ENCODE data around the gene ALKBH4.
"Not testable (repeated sequence)": the region's sequence is repeated elsewhere in the genome, so short reads cannot be mapped to it uniquely, and the experiment has no call there.

ALKBH4 gene

DNA sequence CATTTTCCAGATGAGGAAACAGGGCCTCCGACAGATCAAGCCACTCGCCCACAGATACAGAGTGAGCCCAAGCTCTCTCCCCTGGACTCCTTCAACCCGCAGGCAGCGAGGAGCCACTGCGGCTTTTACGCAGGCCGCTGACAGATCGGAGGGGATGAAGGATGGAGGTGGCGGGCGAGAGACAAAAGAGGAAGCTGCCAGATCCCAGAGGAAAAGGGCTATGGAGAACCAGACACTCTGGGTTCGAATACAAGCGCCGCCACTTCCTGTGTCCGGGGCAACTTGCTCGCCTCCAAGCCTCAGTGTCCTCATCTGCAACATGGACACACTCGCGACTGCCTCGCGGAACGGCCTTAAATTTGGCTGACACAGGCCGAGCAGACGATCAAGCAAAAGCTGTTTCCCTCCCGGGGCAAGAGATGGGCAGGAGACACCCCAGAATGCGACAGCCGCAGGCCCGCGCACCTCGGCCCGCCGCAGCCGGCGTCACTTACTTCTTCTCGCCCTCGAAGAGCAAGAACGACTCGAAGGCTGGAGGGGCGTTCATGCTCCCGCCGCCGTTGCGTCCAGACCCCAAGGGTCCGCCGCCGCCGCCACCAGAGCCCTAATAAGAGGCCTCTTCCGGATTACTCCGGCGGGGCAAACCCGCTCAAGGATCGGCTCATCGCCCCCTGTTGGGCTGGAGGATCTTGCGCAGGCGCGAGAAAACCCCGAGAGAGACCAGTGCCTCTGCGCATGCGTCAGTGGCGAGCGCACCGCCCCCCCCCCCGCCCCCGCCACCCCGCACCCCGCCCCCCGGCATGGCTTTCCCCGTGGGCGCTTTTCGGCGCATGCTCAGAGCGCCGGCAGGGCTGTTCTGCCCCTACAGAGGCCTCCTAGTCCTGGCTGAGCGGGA is 13.9 kb upstream of the ALKBH4 start, which contains the start of gene POLR2J:
POLR2J (minus strand) TSS at position 609 of the 895 bp plus-strand sequence; CDS start at position 547, 62 bp downstream.
- DNase-seq (ENCODE audit: low read depth in 2 of 2), result peak; percentile 79 to 99

DNA sequence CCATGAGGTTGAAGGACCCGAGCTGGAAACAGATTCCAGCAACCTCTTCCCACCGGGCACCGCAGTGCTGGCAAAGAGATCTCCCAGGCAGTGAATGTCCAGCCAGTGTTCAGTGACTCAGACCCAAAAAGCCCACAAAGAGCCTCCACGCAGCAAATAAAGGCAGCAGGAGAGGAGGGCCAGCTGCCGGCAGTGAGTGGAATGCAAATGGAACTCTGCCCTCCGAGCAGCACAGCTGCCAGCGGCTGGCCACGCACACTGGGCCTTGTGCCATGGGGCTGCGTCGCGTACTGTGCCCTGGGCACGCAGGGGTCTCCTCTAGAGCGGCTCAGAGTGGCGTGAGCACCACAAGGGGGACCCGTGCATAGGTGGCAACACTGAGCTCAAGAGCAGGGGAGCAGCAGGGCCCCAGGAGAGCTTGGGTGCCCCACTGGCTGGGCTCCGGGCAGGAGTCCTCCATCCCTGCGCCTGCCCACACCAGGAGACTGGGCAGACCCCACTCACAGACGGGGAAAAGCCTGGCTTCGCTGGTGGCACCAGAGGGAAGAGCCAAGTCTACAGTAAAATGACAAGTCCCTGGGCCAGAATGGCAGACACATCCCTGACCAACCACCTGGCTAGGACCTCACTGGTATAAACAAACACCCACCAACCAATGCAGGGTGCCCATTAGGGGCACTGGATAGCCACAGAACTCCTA is 10.2 kb upstream of the ALKBH4 start:
- DNase-seq (ENCODE audit: low read depth in 2 of 2), result not testable (repeated sequence)

DNA sequence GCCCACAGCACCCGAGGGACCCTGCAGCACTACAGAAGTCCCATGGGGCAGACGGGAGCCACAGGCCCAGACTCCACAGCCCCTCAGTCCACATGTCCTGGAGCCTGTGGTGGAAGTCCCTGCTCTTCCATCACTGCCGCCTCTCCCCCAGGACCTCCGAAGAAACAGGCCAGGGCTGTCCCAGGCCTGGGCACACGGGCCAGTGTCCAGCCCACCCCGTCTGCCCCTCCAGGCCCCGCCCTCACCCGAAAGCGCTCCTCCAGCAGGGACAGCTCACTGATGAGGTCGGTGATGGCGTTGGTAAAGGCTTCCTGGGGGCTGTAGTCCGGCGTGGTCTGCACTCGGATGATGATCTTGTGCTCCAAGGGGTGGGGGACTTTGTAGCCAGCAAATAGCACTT is 9.5 kb upstream of the ALKBH4 start:
- not testable (repeated sequence) for DNase-seq (ENCODE audit: low read depth in 2 of 2)

DNA sequence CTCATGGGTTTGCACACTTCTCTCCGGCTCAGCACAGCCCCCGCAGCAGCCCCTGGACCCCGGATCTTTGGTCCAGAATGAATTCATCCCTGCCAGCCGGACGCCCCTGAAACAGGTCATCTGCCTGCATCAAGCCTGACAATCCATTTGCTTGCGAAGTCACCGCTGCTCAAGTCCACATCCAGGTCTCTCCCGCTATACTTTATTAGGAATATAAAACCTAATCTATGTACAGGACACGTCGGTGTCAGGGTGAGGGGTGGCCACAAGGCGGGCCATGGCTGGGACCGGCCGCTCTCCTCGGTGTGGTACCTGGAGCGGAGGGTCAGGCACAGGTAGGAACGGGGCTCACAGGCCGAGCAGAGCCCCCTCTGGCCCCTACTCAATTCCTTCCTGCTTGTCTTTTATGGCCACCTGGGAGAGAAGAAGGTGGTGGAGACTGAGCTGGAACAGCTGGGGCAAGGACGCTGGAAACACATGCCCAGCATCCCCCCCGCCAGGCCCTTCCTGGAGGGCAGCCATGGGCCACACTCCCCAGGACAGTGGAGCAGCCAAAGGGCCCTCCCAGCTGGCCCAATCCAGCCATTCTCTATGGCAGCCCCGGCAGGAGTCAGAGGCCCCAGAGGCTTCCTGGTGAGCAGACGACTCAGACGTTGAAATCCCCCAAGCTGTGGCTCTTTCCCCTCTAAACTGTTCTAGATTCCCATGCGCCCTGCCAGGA is 8.8 kb upstream of the ALKBH4 start:
- no peak for DNase-seq (ENCODE audit: low read depth in 2 of 2)

DNA sequence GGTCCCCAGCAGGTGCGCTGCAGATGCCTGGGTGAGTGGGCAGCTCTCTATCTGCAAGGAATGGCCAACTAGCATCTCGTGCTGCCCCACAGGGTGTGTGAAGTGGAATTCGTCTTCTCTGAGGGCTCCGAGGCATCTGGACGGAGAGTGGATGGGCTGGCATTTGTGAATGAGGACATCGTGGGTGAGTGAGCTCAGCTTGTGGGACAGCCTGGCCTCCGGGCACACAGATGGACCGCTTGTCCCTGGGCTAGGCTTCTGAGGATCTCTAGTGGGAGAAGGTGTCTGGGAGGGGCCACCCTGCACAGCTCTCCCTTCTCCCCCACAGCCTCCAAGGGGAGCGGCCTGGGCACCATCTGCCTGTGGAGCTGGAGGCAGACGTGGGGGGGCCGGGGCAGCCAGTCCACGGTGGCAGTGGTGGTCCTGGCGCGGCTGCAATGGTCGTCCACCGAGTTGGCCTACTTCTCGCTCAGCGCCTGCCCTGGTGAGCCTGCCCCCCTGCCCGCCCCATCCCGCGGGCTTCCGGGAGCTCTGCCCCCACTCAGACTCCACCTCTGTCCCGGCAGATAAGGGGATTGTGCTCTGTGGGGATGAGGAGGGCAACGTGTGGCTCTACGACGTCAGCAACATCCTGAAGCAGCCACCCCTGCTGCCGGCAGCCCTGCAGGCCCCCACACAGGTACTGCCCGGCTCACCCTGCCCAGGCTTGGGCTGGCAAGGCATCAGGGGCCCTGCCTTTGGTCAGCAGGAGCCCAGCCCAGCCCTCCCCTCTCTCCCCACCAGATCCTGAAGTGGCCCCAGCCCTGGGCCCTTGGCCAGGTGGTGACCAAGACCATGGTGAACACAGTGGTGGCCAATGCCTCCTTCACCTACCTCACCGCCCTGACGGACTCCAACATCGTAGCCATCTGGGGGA is 7.7 kb upstream of the ALKBH4 start:
- no peak for DNase-seq (ENCODE audit: low read depth in 2 of 2)

- DNase-seq (ENCODE audit: low read depth in 2 of 2), result no peak
Measured at GRCh38 chr7:102471791-102472125, 7.1 kb upstream of the ALKBH4 start.

GRCh38 chr7:102469972-102470825 is 5.5 kb upstream of the ALKBH4 start:
- DNase-seq (ENCODE audit: low read depth in 2 of 2), result no peak

- DNase-seq (ENCODE audit: low read depth in 2 of 2), result no peak
Measured at GRCh38 chr7:102469351-102469971, 4.8 kb upstream of the ALKBH4 start.

DNA sequence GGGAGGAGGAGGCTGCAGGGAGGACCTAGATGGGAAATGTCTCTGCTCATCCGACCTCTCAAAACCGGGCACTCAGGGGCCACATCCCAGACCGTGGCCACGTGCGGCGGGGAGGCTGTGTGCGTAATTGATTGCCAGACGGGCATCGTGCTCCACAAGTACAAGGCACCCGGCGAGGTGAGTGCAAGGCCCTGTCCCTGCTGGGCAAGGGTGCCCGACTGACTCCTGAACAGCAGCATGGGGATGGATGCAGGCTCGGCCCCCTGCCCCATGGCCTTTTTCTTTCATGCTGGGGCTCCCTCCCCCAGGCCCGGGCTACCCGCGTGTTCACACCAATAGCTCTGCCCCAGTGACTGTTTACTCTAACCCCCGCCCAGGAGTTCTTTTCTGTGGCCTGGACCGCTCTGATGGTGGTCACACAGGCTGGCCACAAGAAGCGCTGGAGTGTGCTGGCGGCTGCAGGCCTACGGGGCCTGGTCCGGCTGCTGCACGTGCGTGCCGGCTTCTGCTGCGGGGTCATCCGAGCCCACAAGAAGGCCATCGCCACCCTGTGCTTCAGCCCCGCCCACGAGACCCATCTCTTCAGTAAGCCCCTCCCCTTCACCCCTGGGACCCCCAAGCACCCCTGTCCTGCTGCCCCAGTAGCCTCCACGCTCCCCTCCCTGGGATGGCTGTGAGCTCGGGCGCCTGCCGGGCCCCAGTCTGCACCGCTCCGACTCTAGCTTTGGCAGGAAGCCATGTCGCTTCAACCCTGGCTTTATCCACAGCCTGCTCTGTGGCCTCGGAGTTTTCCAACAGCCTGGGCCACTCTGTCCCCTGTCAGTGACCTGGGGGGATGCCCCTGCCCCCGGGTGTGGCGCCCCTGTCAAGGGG is 4.1 kb upstream of the ALKBH4 start:
- DNase-seq (ENCODE audit: low read depth in 2 of 2), result no peak

DNA sequence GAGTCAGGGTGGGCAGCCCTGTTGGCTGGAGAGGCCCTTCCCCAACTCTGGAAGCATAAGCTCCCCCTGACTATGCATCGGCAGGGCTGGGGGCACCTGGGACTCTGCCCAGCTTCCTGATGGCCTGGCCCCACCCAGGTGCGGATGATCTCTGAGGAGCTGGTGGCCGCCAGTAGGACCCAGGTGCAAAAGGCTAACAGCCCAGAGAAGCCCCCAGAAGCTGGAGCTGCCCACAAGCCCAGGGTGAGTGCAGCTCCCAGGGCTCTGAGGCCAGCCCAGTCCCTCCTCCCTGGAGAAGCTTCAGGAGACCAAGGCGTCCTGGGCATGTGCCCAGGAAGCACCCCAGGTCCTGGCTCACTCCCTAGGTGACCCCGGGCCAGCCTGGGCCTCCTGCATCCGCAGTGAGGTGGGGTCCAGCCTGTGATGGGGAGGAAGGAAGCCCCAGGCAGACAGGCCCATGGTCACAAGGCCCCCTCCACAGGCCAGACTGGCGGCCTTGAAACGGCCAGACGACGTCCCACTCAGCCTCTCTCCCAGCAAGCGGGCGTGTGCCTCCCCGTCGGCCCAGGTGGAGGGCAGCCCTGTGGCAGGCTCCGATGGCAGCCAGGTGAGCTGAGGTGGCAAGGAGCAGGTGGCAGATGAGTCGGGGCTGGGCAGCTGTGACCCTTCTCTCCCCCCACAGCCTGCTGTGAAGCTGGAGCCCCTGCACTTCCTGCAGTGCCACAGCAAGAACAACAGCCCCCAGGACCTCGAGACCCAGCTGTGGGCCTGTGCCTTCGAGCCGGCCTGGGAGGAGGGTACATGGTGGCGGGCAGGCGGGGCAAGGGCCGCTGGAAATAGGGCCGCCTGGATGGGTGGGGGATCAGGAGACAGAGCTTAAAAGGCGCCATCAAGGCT is 3.2 kb upstream of the ALKBH4 start:
- no peak for DNase-seq (ENCODE audit: low read depth in 2 of 2)

GRCh38 chr7:102466097-102466496 is 1.4 kb upstream of the ALKBH4 start:
- no peak for DNase-seq (ENCODE audit: low read depth in 2 of 2)

- no peak for DNase-seq (ENCODE audit: low read depth in 2 of 2)
Measured at GRCh38 chr7:102463841-102464576, 654 bp downstream of the ALKBH4 start.

GRCh38 chr7:102460467-102460866 is 4.2 kb downstream of the ALKBH4 start:
- DNase-seq (ENCODE audit: low read depth in 2 of 2), result no peak

- DNase-seq (ENCODE audit: low read depth in 2 of 2), result no peak
Measured at GRCh38 chr7:102459221-102459844, 5.3 kb downstream of the ALKBH4 start.

DNA sequence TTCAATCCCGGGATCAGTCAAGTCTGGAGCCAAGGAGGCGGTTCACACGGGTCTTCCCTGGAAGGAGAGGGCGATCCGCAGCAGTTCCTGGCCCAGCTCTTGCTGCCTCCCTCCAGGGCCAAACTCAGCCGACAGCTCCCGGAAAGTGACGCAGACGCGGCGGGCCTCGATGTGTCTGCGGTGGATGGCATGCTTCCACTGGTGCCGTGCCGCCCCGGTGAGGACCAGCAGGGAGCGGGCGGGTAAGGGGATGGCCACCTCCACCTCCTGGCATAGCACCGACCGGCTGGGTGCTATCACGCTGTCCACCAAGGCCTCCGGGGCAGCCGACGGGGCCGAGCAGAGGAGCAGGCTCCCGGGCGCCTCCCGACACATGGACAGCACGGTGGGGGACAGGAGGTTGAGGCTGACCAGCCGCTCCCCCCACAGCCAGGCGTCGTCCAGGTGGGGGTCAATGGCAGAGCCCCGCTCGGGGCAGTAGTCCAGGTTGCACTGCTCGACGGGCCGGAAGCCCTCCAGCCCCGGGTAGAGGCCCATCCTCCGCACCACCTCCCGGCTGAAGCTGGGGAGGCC is 7.2 kb downstream of the ALKBH4 start:
- DNase-seq (ENCODE audit: low read depth in 2 of 2), result no peak

- no peak for DNase-seq (ENCODE audit: low read depth in 2 of 2)
Measured at GRCh38 chr7:102456327-102456726, 8.3 kb downstream of the ALKBH4 start.

Measured in stimulated activated CD8-positive, alpha-beta memory T cell treated with anti-CD3 and anti-CD28 coated beads, Interleukin-15, amount 100 ng/mL, for 4 hours (primary cell).